Astrocyte (in vitro differentiated cells and primary cell): ENCODE data around the gene CDYL. TPM values are rescaled to one million over a fixed set of nuclear protein-coding genes. Genes with fewer than 3 reads are reported as not detected.
A peak's percentile ranks its signal among the peaks of the same experiment; 100 is the strongest.

ENCODE experiments used
- DNase-seq: peaks from one replicate; pipeline ENCODE4 v3.0.0-alpha.2; 2010; ENCODE audit warnings: low read depth
- FAIRE-seq: peaks from 2 replicates; lab custom pipeline; 2011; peaks lifted over from hg19 to GRCh38; lab: Jason Lieb, UNC
- H2AFZ ChIP-seq: 2 replicates; pipeline ENCODE4 v1.6.0; 2012; ENCODE audit warnings: low read depth, low read length, inconsistent platforms
- H3K27ac ChIP-seq: 2 replicates; pipeline ENCODE4 v1.5.1; 2011; ENCODE audit warnings: low read depth, low read length, inconsistent platforms
- H3K27me3 ChIP-seq: 2 replicates; pipeline ENCODE4 v1.6.0; 2011; ENCODE audit warnings: low read length, inconsistent platforms; ENCODE audit not compliant: insufficient read depth
- H3K36me3 ChIP-seq: 2 replicates; pipeline ENCODE4 v1.5.1; 2011; ENCODE audit warnings: low read length, inconsistent platforms; ENCODE audit not compliant: insufficient read depth
- H3K4me1 ChIP-seq: 2 replicates; pipeline ENCODE4 v1.5.1; 2011; ENCODE audit warnings: low read length, inconsistent platforms; ENCODE audit not compliant: insufficient read depth
- H3K4me2 ChIP-seq: 2 replicates; pipeline ENCODE4 v1.6.0; 2012; ENCODE audit warnings: low read length, inconsistent platforms
- H3K4me3 ChIP-seq: 2 replicates; pipeline ENCODE4 v1.5.1; 2011; ENCODE audit warnings: low read depth, mild to moderate bottlenecking, low read length, inconsistent platforms; ENCODE audit not compliant: insufficient read depth
- H3K79me2 ChIP-seq: 2 replicates; pipeline ENCODE4 v1.6.0; 2012; ENCODE audit warnings: mild to moderate bottlenecking, low read length, inconsistent platforms; ENCODE audit not compliant: insufficient read depth
- H3K9ac ChIP-seq: 2 replicates; pipeline ENCODE4 v1.6.0; 2012; ENCODE audit warnings: mild to moderate bottlenecking, low read length, inconsistent platforms
- H3K9me3 ChIP-seq: 2 replicates; pipeline ENCODE4 v1.5.1; 2012; ENCODE audit warnings: low read depth, mild to moderate bottlenecking, low read length, inconsistent platforms; ENCODE audit not compliant: insufficient read depth
- H4K20me1 ChIP-seq: 2 replicates; pipeline ENCODE4 v1.6.0; 2012; ENCODE audit warnings: low read length, inconsistent platforms; ENCODE audit not compliant: insufficient read depth
- H3K27ac Mint-ChIP-seq: one replicate; pipeline ENCODE4 v1.8.0; 2021; ENCODE audit warnings: mild to moderate bottlenecking, mixed read lengths; ENCODE audit not compliant: unreplicated experiment
- H3K27me3 Mint-ChIP-seq: one replicate; pipeline ENCODE4 v1.8.0; 2021; ENCODE audit warnings: low read depth, mixed read lengths; ENCODE audit not compliant: unreplicated experiment
- H3K36me3 Mint-ChIP-seq: one replicate; pipeline ENCODE4 v1.8.0; 2021; ENCODE audit warnings: low read depth, mixed read lengths; ENCODE audit not compliant: unreplicated experiment
- H3K4me1 Mint-ChIP-seq: one replicate; pipeline ENCODE4 v1.8.0; 2021; ENCODE audit warnings: low read depth, mixed read lengths; ENCODE audit not compliant: unreplicated experiment
- H3K4me3 Mint-ChIP-seq: one replicate; pipeline ENCODE4 v1.8.0; 2021; ENCODE audit warnings: mild to moderate bottlenecking, moderate library complexity, mixed read lengths; ENCODE audit not compliant: unreplicated experiment
- H3K9me3 Mint-ChIP-seq: one replicate; pipeline ENCODE4 v1.8.0; 2021; ENCODE audit warnings: mild to moderate bottlenecking, mixed read lengths; ENCODE audit not compliant: unreplicated experiment
- CTCF ChIP-seq: IDR thresholded peaks from 2 replicates; pipeline ENCODE4 v1.5.1; 2011; ENCODE audit warnings: low read depth, mild to moderate bottlenecking, inconsistent platforms, low read length, moderate library complexity; ENCODE audit not compliant: insufficient read depth
- EZH2 ChIP-seq: IDR thresholded peaks from 2 replicates; pipeline ENCODE4 v1.6.1; 2012; ENCODE audit warnings: mild to moderate bottlenecking, low read length, inconsistent platforms; ENCODE audit not compliant: insufficient read depth
- total RNA-seq: library from RNA; stranded (reverse); gene quantifications from 2 replicates; pipeline ENCODE4 v1.2.1, GENCODE V29; 2021

The CDYL gene
- total RNA-seq, 1 donor from 2014 or later = 87.1 TPM

- Histone ChIP-seq H2AFZ (no peak overlapping the region), H3K4me1 (no peaks in the 10 kb centered on the region), H3K4me3 (peak overlapping the region; percentile 73), H3K79me2 (peaks cover 59% of the 10 kb centered on the region), H3K4me2 (peak overlapping the region; percentile 86), H3K9ac (no peak overlapping the region), H4K20me1 (peaks cover 54% of the 10 kb centered on the region), H3K27ac (no peak overlapping the region), H3K27me3 (peaks cover 3% of the 10 kb centered on the region), H3K9me3 (no peaks in the 10 kb centered on the region), H3K36me3 (no peaks in the 10 kb centered on the region)
- H3K4me3 Mint-ChIP-seq = peak overlapping the region; percentile 85
- H3K4me1 Mint-ChIP-seq = peaks cover 37% of the 10 kb centered on the region
- FAIRE-seq (no peak), DNase-seq (no peak)
- TF ChIP-seq EZH2 (no peak), CTCF (no peak)
- peak overlapping the region; percentile 0 for H3K27ac Mint-ChIP-seq
- H3K27me3 Mint-ChIP-seq = peaks cover 3% of the 10 kb centered on the region
- peaks cover 2% of the 10 kb centered on the region for H3K36me3 Mint-ChIP-seq
- H3K9me3 Mint-ChIP-seq = peaks cover 16% of the 10 kb centered on the region
These were observed 1.9 kb downstream of the CDYL start for GRCh38 chr6:4778086-4778485.

GRCh38 chr6:4780360-4780812 lies 4.2 kb downstream of the CDYL start:
- H3K36me3 Mint-ChIP-seq = peaks cover 13% of the 10 kb centered on the region
- H3K9ac ChIP-seq = no peak overlapping the region
- peaks cover 20% of the 10 kb centered on the region for H3K9me3 Mint-ChIP-seq
- no peak overlapping the region for H3K4me2 ChIP-seq
- FAIRE-seq (no peak), DNase-seq (peak; percentile 48)
- H3K4me3 ChIP-seq = no peak overlapping the region
- peaks cover 35% of the 10 kb centered on the region for H3K4me1 Mint-ChIP-seq
- H2AFZ ChIP-seq = no peak overlapping the region
- no peaks in the 10 kb centered on the region for H3K36me3 ChIP-seq
- H3K4me3 Mint-ChIP-seq = no peak overlapping the region
- no peaks in the 10 kb centered on the region for H3K4me1 ChIP-seq
- no peaks in the 10 kb centered on the region for H3K9me3 ChIP-seq
- no peaks in the 10 kb centered on the region for H3K27me3 ChIP-seq
- H3K27me3 Mint-ChIP-seq = no peaks in the 10 kb centered on the region
- H4K20me1 ChIP-seq = peaks cover 73% of the 10 kb centered on the region
- H3K27ac Mint-ChIP-seq = peak overlapping the region; percentile 83
- TF ChIP-seq CTCF (no peak), EZH2 (no peak)
- H3K27ac ChIP-seq = no peak overlapping the region
- H3K79me2 ChIP-seq = peaks cover 82% of the 10 kb centered on the region

- Mint-ChIP-seq H3K27ac (peak overlapping the region; percentile 6), H3K4me1 (peaks cover 42% of the 10 kb centered on the region), H3K27me3 (no peaks in the 10 kb centered on the region), H3K9me3 (peaks cover 20% of the 10 kb centered on the region), H3K4me3 (no peak overlapping the region), H3K36me3 (peaks cover 15% of the 10 kb centered on the region)
- Histone ChIP-seq H3K36me3 (no peaks in the 10 kb centered on the region), H3K9me3 (no peaks in the 10 kb centered on the region), H2AFZ (no peak overlapping the region), H4K20me1 (peaks cover 83% of the 10 kb centered on the region), H3K4me2 (no peak overlapping the region), H3K9ac (no peak overlapping the region), H3K27ac (no peak overlapping the region), H3K79me2 (peaks cover 92% of the 10 kb centered on the region), H3K4me1 (no peaks in the 10 kb centered on the region), H3K27me3 (no peaks in the 10 kb centered on the region), H3K4me3 (no peak overlapping the region)
- no peak for TF ChIP-seq EZH2
- TF ChIP-seq CTCF = no peak
- DNase-seq (no peak), FAIRE-seq (no peak)
These were observed 5.2 kb downstream of the CDYL start for GRCh38 chr6:4781426-4781825.
